ENCODE measurements around the gene STAT6.

The STAT6 gene

GRCh38 chr12:57048423-57049118 is 62.6 kb downstream of the STAT6 start:
- DNase-seq (ENCODE audit: low spot score): no peak

DNA sequence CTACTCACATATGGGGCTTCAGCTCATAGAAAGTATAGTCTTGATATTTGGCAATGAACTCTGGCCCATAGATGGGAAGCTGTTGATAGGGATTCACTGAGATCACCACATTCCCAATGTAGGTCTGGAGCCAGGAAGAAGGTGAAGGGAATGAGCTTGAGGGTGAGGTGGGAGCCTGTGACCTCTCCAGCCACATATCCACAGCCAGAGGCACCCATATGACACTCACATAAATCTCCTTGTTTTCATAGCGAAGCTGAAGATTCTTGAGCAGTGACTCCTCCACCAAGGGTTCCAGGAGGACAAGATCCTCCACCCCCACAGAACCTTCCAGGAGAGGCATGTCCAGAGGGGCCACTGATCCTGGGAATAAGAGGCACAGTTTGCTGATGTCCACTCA is 63.2 kb downstream of the STAT6 start:
- peak; percentile 25 for DNase-seq (ENCODE audit: low spot score)

GRCh38 chr12:57046947-57047890 is 63.9 kb downstream of the STAT6 start:
- DNase-seq (ENCODE audit: low spot score): peak; percentile 5

DNA sequence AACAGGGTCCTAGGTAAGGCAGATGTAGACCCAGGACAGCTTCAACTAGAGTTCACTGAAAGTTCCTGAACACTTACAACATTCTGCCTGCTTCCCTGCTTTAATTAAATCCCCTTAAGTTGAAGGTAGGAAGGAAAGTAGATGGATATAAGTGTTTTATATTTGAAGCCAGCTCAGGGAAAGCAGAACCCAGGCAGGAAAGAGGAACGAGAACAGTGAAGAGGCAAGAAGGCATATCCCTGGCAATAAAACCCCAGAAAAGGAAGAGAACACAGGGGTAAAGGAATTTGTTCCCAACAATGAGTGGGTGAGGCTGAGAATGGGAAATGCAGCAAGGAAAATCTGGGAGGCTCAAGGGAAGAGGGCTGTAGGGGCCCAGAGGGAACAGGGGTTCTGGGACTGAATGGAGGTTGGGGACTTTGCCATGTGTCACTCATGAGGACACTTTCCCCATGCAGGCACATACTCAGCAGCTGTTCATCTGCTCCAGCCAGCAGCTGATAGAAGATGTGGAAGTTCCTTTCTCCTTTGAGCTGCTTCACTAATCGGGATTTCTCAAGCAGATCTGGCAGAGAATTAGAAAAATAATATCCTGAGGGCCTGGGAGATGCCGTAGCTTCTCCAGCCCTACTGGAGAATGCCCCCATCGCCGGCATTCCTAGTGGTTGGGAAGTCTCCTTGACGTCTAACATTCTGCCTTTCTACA is 64.9 kb downstream of the STAT6 start:
- DNase-seq (ENCODE audit: low spot score): peak; percentile 6

Measured in AG20443 (cell line).